MM.1S (cell line): Measurements from ENCODE around the gene CPEB1.
"Not testable (repeated sequence)": the region's sequence is repeated elsewhere in the genome, so short reads cannot be mapped to it uniquely, and the experiment has no call there.

ENCODE experiments used
- DNase-seq: peaks from one replicate; pipeline ENCODE4 v3.0.0-alpha.2; 2015
- H2AFZ ChIP-seq: fragments of 300-600 bp; sonication (generic); 2 replicates; pipeline ENCODE4 v1.6.0; 2016; ENCODE audit warnings: antibody characterized with exemption, low read length
- H3F3A ChIP-seq: fragments of 300-600 bp; sonication (generic); 2 replicates; pipeline ENCODE4 v1.6.1; 2016; ENCODE audit warnings: mild to moderate bottlenecking, antibody characterized with exemption, low read length, moderate library complexity, mixed read lengths; ENCODE audit not compliant: insufficient read depth
- H3K27ac ChIP-seq: fragments of 300-600 bp; sonication (generic); 2 replicates; pipeline ENCODE4 v1.5.1; 2016; ENCODE audit warnings: mild to moderate bottlenecking, low read length
- H3K27me3 ChIP-seq: fragments of 300-600 bp; sonication (generic); replicated peaks from 2 replicates; pipeline ENCODE4 v1.6.0; 2016; ENCODE audit warnings: low read length; ENCODE audit not compliant: insufficient read depth
- H3K36me3 ChIP-seq: fragments of 300-600 bp; sonication (generic); replicated peaks from 2 replicates; pipeline ENCODE4 v1.6.1; 2016; ENCODE audit warnings: mild to moderate bottlenecking, low read length, mixed read lengths; ENCODE audit not compliant: insufficient read depth
- H3K4me1 ChIP-seq: fragments of 300-600 bp; sonication (generic); 2 replicates; pipeline ENCODE4 v1.6.1; 2016; ENCODE audit warnings: low read length, mixed read lengths
- H3K4me2 ChIP-seq: fragments of 300-600 bp; sonication (generic); 2 replicates; pipeline ENCODE4 v1.6.0; 2016; ENCODE audit warnings: low read depth, low read length
- H3K4me3 ChIP-seq: fragments of 300-600 bp; sonication (generic); 2 replicates; pipeline ENCODE4 v1.5.1; 2016; ENCODE audit warnings: low read length, mixed read lengths
- H3K79me2 ChIP-seq: fragments of 300-600 bp; sonication (generic); 2 replicates; pipeline ENCODE4 v1.6.1; 2016; ENCODE audit warnings: mixed run types, low read length, mixed read lengths
- H3K9ac ChIP-seq: fragments of 300-600 bp; sonication (generic); 2 replicates; pipeline ENCODE4 v1.6.1; 2016; ENCODE audit warnings: low read length, mixed read lengths
- H3K9me2 ChIP-seq: fragments of 300-600 bp; sonication (generic); replicated peaks from 2 replicates; pipeline ENCODE4 v1.6.1; 2016; ENCODE audit warnings: mild to moderate bottlenecking, low read length, mixed read lengths; ENCODE audit not compliant: insufficient read depth
- H3K9me3 ChIP-seq: fragments of 300-600 bp; sonication (generic); replicated peaks from 2 replicates; pipeline ENCODE4 v1.6.1; 2016; ENCODE audit warnings: mild to moderate bottlenecking, low read length, mixed read lengths; ENCODE audit not compliant: insufficient read depth
- H4K20me1 ChIP-seq: fragments of 300-600 bp; sonication (generic); 2 replicates; pipeline ENCODE4 v1.6.1; 2016; ENCODE audit warnings: mild to moderate bottlenecking, low read length, moderate library complexity, mixed read lengths; ENCODE audit not compliant: insufficient read depth
- CTCF ChIP-seq: fragments of 300-600 bp; sonication (generic); IDR thresholded peaks from 2 replicates; pipeline ENCODE4 v1.5.1; 2016; ENCODE audit warnings: antibody characterized with exemption, low read length, mixed read lengths
- EZH2 ChIP-seq: fragments of 300-600 bp; sonication (generic); optimal IDR thresholded peaks from 2 replicates; pipeline ENCODE3; 2017; ENCODE audit warnings: low read depth, mild to moderate bottlenecking, antibody characterized with exemption, low read length, mixed read lengths
- EZH2phosphoT487 ChIP-seq: fragments of 300-600 bp; sonication (generic); IDR thresholded peaks from 2 replicates; pipeline ENCODE4 v1.6.1; 2018; ENCODE audit warnings: antibody characterized with exemption, low read length

The CPEB1 gene

DNA sequence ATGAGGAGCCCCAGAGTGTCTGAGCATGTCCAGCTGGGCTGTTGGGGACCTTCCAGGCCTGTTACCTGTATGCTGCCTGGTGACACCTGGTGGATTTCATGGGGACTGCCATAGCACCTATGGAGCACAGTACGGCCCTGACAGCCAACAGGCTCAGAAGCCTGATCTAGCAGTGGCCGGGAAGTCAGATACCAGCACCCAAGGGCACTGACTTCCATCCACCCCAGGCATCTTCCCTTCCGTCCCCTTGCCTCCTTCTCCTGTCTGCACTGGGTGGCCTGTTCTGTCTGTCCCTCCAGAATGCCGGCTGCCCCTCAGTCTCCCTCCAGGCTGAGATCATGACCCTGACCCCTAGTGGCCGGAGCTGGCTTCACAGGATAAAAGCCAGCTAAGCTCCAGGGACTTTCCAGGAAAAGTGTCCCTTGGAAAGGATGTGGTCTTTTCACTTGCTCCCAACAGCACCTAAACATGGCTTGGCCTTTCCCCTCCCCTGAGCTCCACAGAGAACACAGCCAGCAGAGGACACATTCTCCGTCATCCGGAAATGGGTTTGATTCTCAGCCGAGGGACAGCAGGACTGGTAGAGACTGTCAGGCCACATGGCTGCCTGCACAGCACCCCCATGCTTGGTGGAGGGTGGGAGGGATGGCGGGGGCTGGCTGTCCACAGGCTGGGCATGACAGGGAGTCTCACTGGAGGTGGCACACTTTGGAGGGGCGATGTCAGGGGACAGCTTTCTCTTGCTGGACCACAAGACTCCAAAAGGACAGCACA, 116.4 kb downstream of the CPEB1 start:
- TF ChIP-seq CTCF (peak; percentile 72), EZH2 (no peak)
- peak; percentile 75 for DNase-seq

GRCh38 chr15:82530006-82530405, 117.2 kb downstream of the CPEB1 start:
- no peaks in the 10 kb centered on the region for H3K27me3 ChIP-seq
- H3K9me3 ChIP-seq, result no peaks in the 10 kb centered on the region
- H2AFZ ChIP-seq, result no peak overlapping the region
- no peaks in the 10 kb centered on the region for H3K79me2 ChIP-seq
- H3K4me2 ChIP-seq, result no peak overlapping the region
- H3K27ac ChIP-seq, result no peak overlapping the region
- H3K4me1 ChIP-seq, result 0 out of 2 replicates have a peak, but pooled peaks cover 3% of the 10 kb centered on the region
- no peaks in the 10 kb centered on the region for H3K9me2 ChIP-seq
- H3K4me3 ChIP-seq, result no peak overlapping the region
- TF ChIP-seq EZH2, result no peak
- no peak for TF ChIP-seq CTCF
- TF ChIP-seq EZH2phosphoT487, result no peak
- H3K36me3 ChIP-seq, result no peaks in the 10 kb centered on the region
- 0 out of 2 replicates have a peak, but pooled peaks cover 3% of the 10 kb centered on the region for H3F3A ChIP-seq
- no peaks in the 10 kb centered on the region for H4K20me1 ChIP-seq
- no peak overlapping the region for H3K9ac ChIP-seq
- DNase-seq, result no peak

More for the DNA sequence above, 116.4 kb downstream of the CPEB1 start:
- no peaks in the 10 kb centered on the region for H4K20me1 ChIP-seq
- H3F3A ChIP-seq, result peaks cover 10% of the 10 kb centered on the region
- H3K9me2 ChIP-seq, result no peaks in the 10 kb centered on the region
- H3K4me1 ChIP-seq, result 0 out of 2 replicates have a peak, but pooled peaks cover 3% of the 10 kb centered on the region
- peak overlapping the region; percentile 74; the same call in 1 of the 2 replicates for H3K4me2 ChIP-seq
- H3K27ac ChIP-seq, result no peak overlapping the region
- H3K27me3 ChIP-seq, result no peaks in the 10 kb centered on the region
- no peaks in the 10 kb centered on the region for H3K79me2 ChIP-seq
- H3K9me3 ChIP-seq, result no peaks in the 10 kb centered on the region
- peak overlapping the region; percentile 88 for H2AFZ ChIP-seq
- H3K4me3 ChIP-seq, result peak overlapping the region; percentile 36; the same call in 1 of the 2 replicates
- H3K36me3 ChIP-seq, result no peaks in the 10 kb centered on the region
- H3K9ac ChIP-seq, result peak overlapping the region; percentile 32; the same call in 1 of the 2 replicates

DNA sequence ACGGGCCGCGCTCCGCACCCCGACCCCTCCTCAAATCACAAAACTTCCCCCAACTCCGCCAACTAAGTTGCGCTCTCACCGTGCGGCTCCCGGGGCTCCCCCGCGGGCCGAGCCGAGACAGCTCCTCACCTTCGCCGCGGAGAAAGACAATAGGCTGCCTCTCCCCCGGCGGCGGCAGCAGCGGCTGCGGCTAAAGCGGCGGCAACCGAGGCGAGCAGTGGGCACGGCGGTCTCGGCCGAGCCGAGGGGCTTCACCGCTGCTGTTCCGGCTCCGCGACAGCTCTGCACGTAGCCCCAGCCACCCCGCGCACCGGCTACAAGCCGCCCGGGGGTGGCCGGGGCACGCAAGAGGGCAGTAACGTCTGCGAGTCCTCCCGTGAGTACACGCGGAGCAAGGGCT, 133.6 kb downstream of the CPEB1 start:
- H3K27ac ChIP-seq, H3K4me2 ChIP-seq, H4K20me1 ChIP-seq: not testable (repeated sequence)

DNA sequence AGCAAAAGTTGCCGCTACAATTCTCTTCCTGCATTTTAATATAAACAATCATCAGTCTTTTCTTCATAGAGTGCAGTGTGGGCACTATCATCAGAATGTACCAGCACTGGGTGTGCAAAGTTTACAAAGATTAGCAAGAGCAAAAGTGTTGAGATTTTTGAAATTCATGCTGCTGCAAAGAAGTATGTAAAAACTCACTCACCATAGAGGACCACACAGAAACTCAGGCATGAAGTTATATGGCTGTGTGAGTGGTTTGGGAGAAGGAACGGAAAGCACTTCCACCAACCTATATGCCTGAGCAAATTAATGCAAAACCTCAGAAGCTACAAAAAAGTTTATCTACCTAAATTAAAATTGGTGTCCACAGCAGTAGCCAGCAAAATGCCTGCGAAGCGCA, 139.5 kb downstream of the CPEB1 start:
- not testable (repeated sequence) for H3F3A ChIP-seq

More for the DNA sequence above, 133.6 kb downstream of the CPEB1 start:
- not testable (repeated sequence) for H3K79me2 ChIP-seq, H3K9ac ChIP-seq, H3K9me3 ChIP-seq, H3K36me3 ChIP-seq, DNase-seq, H3K4me3 ChIP-seq, H3K9me2 ChIP-seq, H2AFZ ChIP-seq, H3K27me3 ChIP-seq, H3K4me1 ChIP-seq, H3F3A ChIP-seq

DNA sequence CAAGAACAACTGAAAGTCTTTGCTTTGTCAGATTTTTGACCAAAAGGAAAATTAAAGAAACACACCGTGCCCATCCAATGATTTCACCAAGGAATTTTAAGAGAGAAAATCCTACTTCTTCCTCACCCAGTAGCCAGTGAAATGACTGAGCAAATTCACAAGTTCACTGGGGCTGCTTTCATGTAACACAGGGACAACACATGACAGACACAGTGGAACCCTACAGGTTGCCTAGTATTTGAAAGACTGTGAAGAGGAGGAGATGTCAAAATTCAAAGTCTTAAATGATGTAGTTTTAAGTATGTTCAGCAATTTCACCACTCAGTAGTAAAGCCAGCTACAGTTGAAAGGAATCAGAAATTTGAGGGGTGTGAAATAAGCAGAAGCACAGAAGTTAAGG, 140.1 kb downstream of the CPEB1 start:
- not testable (repeated sequence) for H3K36me3 ChIP-seq, DNase-seq, H3K27ac ChIP-seq, H3K9me3 ChIP-seq, H3F3A ChIP-seq, H3K4me1 ChIP-seq, H3K9ac ChIP-seq, H3K27me3 ChIP-seq, H3K79me2 ChIP-seq, H3K9me2 ChIP-seq, H3K4me3 ChIP-seq, H2AFZ ChIP-seq, H3K4me2 ChIP-seq, H4K20me1 ChIP-seq

More for the DNA sequence above, 139.5 kb downstream of the CPEB1 start:
- not testable (repeated sequence) for H3K36me3 ChIP-seq, H3K4me2 ChIP-seq, DNase-seq, H3K4me3 ChIP-seq, H3K27me3 ChIP-seq, H3K27ac ChIP-seq, H3K79me2 ChIP-seq, H3K4me1 ChIP-seq, H3K9ac ChIP-seq, H3K9me2 ChIP-seq, H2AFZ ChIP-seq, H3K9me3 ChIP-seq, H4K20me1 ChIP-seq

DNA sequence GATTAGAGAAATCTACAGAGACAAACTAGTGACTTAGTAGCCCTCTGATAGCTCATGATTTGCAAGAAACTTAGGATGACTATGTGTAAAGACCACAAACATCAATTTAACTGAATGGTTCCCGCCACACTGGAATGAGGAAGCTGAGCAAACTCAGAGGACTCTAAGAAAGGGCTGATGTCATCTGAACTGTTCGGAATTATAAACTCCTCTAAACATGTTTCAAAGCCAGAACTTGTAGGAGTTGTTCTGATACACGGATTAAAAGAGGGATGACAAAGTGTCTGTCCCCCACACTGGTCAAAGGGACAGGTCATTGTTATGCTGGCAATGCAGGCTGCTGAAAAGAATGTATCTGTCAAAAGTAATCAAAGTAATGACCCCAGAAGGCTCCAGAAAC, 141.3 kb downstream of the CPEB1 start:
- not testable (repeated sequence) for H3K27ac ChIP-seq, H4K20me1 ChIP-seq, DNase-seq, H3K4me3 ChIP-seq, H3K9me3 ChIP-seq, H3F3A ChIP-seq, H3K9ac ChIP-seq, H3K4me2 ChIP-seq, H3K9me2 ChIP-seq, H3K79me2 ChIP-seq, H3K36me3 ChIP-seq, H2AFZ ChIP-seq, H3K4me1 ChIP-seq, H3K27me3 ChIP-seq
